HG02938 (cell line): Measurements from ENCODE around the gene NECAB2.

ENCODE experiments used
- ATAC-seq: cut with Tn5 transposase; IDR thresholded peaks from one replicate; pipeline ENCODE4 v1.9.1; 2021; ENCODE audit warnings: mild to moderate bottlenecking, moderate library complexity; ENCODE audit not compliant: unreplicated experiment

NECAB2 gene

DNA sequence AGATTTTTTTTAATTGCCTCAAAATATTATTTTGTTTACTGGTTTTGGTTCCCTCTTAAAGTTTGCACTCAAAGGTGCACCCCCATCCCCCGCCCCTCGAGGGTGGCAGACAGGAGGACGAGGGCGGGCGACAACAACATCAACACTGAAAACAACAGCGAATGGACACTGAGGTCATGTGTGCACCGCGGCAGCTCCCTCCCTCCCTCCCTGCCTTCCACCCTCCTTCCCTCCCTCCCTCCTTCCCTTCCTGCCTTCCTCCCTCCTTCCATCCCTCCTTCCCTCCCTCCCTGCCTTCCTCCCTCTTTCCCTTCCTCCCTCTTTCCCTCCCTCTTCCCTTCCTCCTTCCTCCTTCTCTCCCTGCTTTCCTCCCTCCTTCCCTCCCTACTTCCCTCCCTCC lies 16.5 kb upstream of the NECAB2 start:
- no peak for ATAC-seq

DNA sequence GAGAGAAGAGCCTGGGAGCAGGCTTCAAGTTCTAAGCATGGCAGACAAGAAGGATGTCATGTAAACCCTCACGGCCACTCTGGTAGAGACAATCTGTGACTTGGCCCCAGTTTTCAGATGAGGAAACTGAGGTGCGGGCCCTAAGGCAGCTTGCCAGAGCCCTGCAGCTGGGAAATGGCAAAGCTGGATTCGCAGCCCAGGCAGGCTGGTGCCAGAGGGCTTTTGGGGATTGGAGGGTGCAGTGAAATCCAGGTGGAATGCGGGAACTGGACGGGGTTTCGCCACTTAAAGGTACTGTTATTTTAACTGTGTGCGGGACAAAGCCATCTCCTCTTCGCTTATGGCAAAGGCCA lies 15.5 kb upstream of the NECAB2 start:
- no peak for ATAC-seq

DNA sequence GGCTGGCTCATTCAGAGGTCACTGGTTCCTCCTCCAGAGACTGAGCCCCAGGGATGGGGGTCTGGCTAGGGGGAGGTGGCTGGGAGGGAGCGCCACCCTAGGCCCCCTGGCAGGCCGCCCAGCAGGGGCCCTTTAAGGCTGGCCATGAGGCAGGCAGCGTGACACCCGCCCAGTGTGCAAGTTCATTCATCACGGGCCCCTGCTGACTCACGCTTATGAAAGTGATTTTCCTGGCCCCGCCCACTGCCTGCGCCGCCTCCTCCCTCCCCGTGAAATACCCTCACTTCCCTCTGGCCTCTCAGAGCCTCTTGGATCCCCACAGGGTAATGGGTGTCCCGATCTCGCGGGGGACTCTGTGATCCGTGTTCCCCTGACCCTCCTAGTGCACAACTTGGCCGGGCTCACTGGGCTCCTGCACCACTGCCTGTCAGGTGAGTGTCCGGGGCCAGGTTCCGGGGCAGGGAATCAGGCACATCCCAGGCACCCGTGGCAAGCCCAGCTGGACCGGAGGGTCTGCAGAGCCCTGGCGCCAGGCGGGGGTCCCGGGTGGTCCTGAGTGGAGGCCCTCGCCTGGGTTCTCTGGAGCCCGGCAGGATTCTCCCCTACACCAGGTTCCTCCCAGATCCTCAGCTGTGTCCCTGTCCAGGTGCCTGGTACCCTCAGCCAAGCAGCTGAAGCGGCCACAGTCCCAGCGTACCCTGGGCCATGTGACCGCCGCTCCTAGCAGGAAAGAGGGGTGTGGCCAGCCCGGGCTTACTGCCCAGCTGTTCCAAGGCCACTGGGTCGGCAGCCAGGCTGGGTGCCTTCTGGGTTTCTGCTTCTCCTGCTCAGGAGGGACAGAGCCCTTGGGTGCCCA lies 14.9 kb upstream of the NECAB2 start, which contains the start of gene OSGIN1:
TSS of gene OSGIN1 (plus strand) at position 301 of the 856 bp plus-strand sequence. CDS start 4,432 bp downstream, outside the sequence.
- peak; percentile 79 for ATAC-seq

DNA sequence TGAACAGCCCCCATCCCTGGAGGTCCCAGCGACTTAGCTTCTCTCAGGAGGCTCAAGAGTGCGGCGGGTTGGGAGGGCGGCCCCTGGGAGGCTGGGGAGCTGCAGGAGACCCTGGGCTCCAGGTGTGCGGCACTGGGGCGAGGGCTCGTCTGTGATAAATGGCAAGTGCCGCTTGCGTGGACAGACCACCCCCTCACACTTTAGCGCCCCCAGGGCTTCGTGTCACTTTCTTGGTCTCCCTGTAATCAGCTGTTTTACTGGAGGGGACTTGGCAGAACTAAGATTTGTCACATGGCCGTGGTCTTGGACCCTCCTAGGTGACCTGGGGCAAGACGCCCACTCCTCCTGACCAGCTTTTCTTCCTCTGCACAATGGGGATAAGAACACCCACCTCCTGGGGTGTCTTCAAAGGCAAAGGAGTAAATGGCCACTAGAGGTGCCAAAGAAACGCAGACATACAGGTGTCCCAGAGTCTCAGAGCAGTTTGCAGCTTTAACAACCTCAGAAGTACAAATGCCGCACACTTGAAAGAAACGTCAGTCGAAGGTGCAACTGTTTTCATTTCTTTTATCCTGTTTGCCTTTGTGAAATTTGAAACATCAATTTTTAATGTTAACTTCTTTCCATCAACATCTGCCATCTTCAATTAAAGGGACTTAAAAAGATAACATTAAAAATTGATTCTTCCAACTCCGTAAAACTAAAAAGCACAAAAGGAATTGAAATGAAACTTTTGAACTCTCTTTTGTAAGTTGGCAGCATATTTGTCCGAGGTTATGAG lies 14.1 kb upstream of the NECAB2 start:
- peak; percentile 44 for ATAC-seq

DNA sequence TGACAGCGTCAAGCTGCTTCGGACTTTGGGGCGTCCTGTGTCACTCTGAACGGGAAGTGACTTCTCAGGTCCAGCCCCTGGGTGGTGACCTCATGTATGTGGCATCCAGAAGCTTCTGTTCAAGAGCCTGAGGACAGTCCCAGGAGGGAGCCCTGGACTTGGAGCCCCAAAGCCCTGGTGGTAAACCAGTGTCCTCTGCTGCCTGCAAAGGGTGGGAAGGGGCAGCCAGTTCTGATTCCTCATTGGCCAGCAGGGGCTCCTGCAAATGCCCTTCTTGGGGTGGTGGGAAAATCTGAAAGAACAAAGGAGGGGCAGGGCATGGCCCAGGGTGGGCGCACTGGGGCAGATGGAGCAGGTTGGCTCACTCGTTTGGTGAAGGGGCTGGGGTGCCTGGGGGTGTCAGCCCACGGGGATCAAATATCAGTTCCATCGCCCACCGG lies 13.4 kb upstream of the NECAB2 start:
- ATAC-seq, result no peak

DNA sequence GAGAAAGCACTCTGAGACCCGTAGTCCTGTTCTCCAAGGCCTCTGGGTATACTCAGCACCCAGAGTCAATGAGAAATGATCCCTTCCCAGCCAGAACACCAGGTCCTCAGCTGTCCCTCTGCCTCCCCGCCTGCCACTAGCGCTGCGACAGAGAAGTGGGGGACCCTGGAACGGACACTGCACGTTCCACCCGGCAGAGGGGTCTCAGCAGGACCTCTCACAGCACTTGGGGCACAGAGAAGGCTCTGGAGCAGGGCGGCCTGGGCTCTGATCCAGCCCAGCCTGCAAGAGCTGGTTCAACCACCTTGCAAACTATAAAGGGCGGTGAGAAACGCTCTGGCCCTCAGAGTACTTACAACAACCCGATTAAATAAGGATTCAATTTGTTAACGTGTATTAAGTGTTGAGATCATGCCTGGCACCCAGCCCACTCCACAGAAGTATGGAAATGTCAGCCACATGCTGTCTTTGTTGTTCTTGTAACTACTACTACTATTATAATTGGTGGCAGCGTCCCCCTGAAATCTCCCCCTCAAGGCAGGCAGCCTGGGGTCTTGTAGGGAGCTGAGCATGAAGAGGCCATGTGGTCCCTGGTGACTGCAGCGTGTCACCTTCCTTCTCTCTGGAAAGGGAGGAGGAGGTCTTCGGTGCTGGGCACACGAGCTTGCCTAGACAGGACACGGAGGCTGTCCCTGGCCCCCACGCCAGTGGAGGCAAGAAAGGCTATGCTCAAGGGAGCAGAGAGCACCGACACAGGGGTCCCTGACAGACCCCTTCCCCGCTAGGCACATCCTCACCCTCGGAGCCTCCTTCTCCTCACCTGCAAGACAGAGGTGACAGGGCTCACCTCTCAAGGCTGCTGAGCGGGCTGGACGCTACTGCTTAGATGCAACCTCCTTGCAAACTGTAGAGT lies 12.6 kb upstream of the NECAB2 start:
- no peak for ATAC-seq

DNA sequence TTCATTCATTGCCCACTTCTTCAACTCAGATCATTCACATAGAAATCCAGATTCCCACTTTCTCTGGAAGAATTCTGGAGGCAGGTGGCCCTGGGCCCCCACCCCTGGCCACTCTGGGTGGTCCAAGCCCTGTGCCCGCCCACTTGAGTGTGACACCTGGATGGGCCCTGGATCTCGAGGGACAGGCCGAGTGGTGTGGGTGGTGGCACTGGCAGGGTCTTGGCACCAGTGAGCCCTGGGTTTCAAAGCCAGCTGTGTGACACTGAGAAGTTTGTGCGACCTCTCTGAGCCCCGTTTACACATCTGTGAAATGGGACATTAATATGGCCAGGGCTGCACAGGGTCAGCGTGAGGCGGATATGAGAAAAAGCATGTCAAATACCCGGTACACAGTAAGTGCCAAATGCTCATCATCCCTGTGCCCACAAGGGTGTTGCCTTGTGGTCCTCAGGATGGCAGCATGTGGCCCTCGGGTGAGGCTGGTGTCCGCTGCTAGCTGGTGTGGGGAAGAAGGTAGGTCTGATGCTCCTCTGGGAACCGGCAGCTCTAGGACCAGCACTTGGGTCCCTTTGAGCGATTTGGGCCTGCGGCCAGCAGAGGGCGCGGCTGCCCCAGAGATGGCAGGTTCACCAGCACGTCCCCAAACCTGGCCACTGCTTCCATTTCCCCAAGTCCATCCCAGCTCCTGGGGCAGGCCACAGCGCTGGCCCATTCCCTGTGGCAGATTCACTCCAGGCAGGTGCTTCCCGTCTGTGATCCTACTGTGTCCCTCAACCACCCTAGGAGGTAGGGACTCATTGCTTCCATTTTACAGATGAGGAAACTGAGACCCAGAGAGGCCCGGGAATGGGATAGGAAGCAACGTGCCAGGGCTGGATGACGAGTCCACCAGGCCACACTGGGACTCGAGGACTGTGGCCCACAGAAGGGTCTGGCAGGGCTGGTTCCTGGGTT lies 11.4 kb upstream of the NECAB2 start:
- ATAC-seq, result no peak

DNA sequence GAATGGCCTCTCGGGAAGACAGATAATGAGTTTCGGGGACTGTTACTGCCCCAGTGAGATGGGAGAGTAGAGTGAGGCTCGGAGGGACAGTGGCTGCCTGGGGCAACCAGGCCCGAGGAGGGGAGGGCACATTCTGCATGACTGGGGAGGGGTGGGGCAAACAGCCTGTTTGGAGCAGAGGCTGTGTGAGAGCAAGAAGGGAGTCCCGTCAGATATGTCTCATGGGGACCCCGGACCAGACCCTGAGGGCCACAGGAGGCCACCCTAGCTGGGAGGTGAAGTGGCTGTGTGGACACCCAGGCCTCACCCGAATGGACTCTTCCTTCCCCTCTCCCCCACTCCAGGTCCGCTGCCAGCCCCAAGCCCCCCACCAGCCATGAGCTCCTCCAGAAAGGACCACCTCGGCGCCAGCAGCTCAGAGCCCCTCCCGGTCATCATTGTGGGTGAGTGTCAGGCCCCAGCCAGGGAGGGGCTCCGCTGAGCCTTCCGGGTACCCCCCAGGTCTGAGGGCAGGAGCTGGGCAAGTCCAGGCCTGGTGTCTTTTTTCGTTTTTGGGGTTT lies 10.7 kb upstream of the NECAB2 start:
- ATAC-seq, result no peak

DNA sequence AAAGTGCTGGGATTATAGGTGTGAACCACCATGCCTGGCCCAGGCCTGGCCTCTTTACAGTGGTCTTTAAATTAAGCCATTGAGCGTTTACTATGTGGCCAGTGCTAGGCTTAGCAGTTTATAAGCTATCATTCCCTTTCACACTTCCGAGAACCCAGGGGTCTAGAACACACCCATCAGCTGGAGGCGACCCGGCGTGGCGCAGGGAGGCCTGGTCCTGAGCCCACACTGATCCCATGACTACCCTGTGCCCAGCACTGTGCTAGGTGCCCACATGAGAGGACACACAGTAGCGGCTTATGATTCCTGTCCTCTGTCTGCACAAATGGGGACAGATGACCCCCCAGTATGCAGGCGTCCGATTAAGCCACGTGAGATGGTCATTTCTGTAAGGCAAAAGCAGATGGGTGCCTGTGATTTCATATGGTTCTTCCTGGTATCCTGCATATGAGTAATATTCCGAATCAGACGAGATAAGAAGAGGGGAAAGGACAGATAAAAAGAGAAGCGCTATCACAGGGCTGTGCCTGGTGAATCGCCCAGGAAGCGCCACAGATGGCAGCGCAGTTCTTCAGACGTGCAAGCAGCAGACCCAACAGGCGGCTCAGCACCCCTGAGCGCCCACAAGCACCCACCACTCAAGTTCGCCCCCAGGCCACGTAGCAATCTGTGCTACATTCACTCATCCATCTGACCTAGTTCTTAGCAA lies 9.8 kb upstream of the NECAB2 start:
- no peak for ATAC-seq

DNA sequence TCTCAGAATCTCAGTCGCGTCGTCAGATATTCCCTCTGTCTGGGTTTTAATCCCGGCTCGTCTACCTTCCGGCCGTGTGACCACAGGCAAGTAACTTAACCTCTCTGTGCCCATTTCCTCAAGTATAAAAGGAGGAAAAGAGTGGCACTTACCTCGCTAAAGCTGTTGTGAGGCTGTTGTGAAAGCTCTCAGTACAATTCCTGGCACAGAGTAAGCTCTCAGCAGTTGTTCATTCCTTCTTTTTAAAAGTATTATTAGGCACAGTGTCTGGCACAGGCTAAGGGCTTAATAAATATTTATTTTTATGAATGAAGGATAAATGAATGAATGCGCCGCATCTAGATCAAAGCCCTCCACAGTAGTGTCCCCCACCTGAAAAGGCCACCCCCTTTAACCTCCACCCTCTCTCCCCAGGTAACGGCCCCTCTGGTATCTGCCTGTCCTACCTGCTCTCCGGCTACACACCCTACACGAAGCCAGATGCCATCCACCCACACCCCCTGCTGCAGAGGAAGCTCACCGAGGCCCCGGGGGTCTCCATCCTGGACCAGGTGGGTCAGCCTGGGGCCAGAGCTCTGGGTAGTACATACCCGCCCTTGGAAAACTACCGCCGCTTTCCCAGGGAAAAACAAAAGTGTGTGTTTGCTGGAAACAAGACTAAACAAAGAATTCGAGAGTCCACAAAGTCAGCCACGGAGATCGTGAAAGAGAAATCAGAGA lies 9.0 kb upstream of the NECAB2 start:
- no peak for ATAC-seq

DNA sequence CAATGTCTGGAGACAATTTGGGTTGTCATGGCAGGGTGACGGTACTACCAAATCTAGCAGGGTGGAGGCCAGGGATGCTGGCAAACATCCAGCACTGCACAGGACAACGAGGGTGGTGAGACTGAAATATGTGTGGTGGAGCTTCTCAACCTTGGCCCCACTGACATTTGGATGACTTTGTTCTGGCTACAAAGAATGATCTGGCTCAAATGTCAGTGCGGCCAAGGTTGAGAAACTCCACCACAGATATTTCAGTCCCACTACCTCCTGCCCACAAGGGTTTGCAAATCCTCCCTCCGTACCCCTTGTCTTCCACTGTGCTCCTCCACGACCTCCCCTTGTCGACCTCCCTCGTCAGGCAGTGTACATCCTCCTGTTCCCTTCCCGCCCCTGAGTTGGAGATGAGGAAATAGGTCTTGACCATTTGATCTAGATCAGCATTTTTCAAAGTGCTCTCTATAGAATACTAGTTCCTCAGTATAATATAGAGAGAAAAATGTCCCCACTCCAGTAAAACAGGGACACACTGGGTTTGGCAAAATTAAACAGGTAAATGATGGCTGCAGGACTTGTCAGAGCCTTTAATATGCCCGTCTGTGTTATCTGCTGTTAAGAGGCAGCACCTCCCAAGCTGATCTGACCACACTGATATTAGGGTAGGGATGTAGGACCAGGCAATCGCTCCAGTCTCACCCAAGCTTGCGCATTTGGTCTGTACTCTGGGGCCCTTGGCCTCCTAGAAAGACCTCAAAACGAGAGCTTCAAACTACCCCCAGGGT lies 8.2 kb upstream of the NECAB2 start:
- ATAC-seq, result no peak

DNA sequence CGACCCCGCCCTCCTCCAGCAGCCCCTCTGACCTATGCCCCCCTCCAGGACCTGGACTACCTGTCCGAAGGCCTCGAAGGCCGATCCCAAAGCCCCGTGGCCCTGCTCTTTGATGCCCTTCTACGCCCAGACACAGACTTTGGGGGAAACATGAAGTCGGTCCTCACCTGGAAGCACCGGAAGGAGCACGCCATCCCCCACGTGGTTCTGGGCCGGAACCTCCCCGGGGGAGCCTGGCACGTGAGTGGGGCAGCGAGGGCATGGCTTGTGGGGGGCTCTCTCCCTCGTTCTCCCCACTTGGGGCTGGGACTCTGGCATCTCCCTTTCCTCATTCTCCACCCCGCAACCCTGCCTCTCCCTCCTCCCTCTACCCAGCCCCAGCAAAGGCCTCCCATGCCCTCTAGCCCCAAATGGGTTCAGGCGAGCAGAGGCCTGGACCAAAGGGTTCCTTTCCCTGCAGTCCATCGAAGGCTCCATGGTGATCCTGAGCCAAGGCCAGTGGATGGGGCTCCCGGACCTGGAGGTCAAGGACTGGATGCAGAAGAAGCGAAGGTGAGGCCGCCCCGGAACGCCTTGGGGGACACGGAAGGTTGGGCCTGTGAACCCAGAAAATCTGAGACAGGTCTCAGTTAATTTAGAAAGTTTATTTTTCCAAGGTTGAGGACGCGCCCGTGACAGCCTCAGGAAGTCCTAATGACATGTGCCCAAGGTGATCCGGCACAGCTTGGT lies 7.4 kb upstream of the NECAB2 start:
- ATAC-seq, result no peak

DNA sequence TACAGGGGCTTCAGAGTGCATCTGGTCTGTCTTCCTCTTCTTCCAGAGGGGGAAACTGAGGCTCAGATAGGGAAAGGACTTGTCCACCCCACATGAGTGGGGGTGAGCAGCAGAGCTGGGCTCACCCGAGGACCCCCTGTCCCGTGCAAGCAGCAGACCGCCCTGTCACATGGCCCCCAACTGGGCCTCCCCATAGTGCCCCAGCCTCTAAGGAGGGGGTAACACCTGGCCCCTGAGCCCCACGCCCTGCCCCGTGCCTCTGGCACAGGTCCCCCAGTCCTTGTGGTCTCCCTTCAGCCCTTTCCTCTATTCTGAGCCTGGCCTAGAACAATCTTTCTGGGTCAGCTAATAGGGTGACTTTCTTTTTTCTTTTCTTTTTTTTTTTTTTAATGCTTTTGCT lies 6.5 kb upstream of the NECAB2 start:
- no peak for ATAC-seq

DNA sequence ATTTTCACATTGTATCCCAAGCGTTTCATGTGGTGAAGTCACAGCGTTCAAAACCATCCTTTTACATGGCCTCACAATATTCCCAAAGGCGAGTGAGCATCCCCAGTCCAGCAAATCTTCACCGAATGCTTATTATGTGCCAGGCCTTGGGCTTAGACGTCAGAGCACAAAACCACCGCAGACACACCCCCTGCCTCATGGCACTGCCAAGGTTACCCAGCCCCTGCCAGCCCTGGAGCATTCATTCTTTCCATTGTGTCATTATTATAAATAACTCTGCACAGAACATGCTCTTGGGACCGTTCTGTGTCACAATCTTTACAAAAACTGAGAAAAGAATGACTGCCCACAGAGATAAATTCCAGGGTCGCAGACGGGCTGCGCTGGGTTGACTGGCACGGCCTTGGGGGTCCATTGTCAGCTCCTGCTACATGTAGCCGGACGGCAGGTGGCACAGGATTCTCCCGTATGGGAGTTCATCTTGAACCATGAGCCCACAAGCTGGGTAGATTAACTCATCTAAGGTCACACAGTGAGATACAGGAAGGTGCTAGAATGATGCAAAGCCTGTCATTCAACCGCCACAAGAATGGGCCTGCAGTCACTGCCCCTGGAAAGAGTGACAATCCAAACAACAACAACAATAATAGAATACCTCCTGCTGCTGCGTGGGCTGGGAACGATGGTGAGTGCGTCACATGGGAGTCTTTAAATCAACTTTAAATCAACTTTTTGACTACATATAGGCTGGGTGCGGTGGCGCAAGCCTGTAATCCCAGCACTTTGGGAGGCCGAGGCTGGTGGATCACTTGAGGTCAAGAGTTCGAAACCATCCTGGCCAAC lies 4.5 kb upstream of the NECAB2 start:
- no peak for ATAC-seq

DNA sequence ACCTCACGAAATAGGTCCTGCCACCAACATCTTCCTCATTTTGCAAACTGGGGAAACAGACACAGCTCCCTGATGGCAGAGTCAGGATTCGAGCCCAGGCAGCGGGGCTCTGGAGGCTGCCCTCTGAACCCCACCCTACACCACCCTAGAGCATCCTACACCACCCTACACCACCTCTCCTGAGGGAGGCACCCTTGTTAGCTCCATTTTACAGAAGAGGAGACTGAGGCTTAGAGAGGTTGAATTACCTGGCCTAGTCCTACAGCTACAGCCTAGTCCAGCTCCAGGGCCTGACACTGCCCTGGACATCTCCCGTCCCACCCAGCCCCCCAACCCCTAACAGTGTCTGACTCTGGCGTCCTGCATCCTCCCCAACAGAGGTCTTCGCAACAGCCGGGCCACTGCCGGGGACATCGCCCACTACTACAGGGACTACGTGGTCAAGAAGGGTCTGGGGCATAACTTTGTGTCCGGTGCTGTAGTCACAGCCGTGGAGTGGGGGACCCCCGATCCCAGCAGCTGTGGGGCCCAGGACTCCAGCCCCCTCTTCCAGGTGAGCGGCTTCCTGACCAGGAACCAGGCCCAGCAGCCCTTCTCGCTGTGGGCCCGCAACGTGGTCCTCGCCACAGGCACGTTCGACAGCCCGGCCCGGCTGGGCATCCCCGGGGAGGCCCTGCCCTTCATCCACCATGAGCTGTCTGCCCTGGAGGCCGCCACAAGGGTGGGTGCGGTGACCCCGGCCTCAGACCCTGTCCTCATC lies 3.2 kb upstream of the NECAB2 start:
- ATAC-seq, result no peak
